ENCODE data around the gene CACNA2D1.

The CACNA2D1 gene

DNA sequence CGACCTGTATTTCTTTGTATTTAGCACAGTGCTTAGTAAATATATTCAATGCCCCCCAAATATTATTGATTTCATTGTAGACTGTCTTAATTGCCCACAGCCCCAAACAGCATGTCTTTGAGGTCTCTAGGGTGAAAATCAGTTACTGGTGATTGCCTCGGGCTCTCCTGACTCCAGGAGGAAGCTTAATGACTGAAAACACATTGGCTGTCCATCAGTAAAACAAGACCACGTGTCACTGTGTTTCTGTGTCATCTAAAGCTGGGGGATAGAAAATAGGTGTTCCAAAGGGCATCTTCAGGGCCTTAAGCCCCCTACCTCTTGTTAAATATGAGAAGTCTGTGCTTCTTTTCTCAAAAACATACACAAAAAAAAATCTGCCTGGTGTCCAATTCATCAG lies 67.9 kb downstream of the CACNA2D1 start:
- TF ChIP-seq, protein P1, sequence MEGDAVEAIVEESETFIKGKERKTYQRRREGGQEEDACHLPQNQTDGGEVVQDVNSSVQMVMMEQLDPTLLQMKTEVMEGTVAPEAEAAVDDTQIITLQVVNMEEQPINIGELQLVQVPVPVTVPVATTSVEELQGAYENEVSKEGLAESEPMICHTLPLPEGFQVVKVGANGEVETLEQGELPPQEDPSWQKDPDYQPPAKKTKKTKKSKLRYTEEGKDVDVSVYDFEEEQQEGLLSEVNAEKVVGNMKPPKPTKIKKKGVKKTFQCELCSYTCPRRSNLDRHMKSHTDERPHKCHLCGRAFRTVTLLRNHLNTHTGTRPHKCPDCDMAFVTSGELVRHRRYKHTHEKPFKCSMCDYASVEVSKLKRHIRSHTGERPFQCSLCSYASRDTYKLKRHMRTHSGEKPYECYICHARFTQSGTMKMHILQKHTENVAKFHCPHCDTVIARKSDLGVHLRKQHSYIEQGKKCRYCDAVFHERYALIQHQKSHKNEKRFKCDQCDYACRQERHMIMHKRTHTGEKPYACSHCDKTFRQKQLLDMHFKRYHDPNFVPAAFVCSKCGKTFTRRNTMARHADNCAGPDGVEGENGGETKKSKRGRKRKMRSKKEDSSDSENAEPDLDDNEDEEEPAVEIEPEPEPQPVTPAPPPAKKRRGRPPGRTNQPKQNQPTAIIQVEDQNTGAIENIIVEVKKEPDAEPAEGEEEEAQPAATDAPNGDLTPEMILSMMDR (IDR thresholded peaks at IDR 0.05; ENCODE audit: borderline replicate concordance, control extremely low read depth, extremely low read depth, insufficient read depth, missing control alignments), result no peak
- DNase-seq (ENCODE audit: low spot score), result no peak
- in situ Hi-C loops (cut with MboI; ENCODE audit: low sequenced_read_pairs, unreplicated experiment), result no loop called here

- in situ Hi-C loops (cut with MboI; ENCODE audit: low sequenced_read_pairs, unreplicated experiment), result no loop called here
- no peak for DNase-seq (ENCODE audit: low spot score)
- TF ChIP-seq, protein P1 (IDR thresholded peaks at IDR 0.05; ENCODE audit: borderline replicate concordance, control extremely low read depth, extremely low read depth, insufficient read depth, missing control alignments), result no peak
Observed at GRCh38 chr7:82375129-82375528, 68.4 kb downstream of the CACNA2D1 start.

GRCh38 chr7:82373926-82374635 lies 69.5 kb downstream of the CACNA2D1 start:
- in situ Hi-C loops (cut with MboI; ENCODE audit: low sequenced_read_pairs, unreplicated experiment), result no loop called here
- no peak for DNase-seq (ENCODE audit: low spot score)
- TF ChIP-seq, protein P1 (IDR thresholded peaks at IDR 0.05; ENCODE audit: borderline replicate concordance, control extremely low read depth, extremely low read depth, insufficient read depth, missing control alignments), result no peak

DNA sequence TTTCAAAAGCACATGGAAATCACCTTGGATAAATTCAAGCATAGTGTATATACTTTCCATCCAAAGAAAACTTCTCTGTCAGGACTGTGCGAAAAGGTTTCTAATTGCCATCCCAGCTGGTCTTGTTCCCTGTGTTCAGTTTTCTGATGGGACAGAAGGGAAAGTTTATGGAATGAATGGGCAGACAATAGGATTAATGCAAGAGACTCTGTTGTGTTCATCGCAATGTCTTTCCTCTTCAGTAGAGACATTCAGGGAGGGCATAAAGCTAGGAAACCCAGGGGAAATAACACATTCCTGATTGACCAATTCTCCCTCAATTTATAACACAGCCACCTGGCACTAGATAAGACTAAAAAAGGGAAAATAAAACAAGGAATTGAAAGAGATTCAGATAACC lies 78.9 kb downstream of the CACNA2D1 start:
- in situ Hi-C loops (cut with MboI; ENCODE audit: low sequenced_read_pairs, unreplicated experiment), result no loop called here
- TF ChIP-seq, protein P1 (IDR thresholded peaks at IDR 0.05; ENCODE audit: borderline replicate concordance, control extremely low read depth, extremely low read depth, insufficient read depth, missing control alignments), result no peak

DNA sequence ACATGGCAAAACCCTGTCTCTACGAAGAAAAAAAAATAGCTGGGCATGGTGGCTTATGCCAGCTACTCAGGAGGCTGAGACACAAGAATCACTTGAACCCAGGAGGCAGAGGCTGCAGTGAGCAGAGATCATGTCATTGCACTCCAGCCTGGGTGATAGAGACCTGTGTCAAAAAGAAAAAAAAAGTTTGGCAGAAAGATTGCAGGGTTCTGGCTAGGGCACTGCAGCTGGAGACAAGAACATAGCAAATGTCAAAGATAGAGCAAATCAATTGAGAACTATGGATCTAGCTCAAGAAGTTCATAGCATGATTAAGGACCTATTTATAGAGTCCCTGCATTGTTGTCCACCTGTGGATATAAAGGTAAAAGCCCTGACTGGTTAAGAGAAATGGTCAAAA lies 79.5 kb downstream of the CACNA2D1 start:
- DNase-seq (ENCODE audit: low spot score), result no peak
- TF ChIP-seq, protein P1 (IDR thresholded peaks at IDR 0.05; ENCODE audit: borderline replicate concordance, control extremely low read depth, extremely low read depth, insufficient read depth, missing control alignments), result no peak
- in situ Hi-C loops (cut with MboI; ENCODE audit: low sequenced_read_pairs, unreplicated experiment), result no loop called here

More for the DNA sequence above, 78.9 kb downstream of the CACNA2D1 start:
- DNase-seq (ENCODE audit: low spot score), result no peak

DNA sequence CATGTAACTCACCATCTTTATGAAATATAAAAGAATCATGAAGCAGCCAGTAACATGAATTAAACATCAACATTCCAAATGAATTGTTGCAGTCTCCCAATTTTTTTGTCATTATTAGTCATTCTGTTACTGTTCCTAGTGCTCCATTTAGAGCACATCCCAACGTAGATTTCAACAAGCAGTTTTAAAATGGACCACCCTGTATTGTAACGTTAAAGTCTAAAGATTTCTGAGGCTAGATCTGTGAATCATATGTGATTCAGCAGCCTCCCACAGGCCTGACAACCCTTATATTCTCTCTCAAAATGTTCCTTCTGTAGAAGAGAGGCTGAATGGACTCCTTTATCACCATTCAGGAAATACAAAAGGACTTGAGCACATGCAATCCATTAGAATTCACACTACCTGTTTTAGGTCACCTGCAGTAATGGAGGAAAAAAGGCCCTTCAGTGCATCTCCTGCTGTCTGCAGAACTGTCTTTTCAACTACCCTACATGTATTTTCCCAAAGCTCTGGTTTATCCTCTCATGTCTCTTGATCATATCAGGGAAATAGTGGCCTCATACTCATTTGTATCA lies 81.4 kb downstream of the CACNA2D1 start:
- TF ChIP-seq, protein P1 (IDR thresholded peaks at IDR 0.05; ENCODE audit: borderline replicate concordance, control extremely low read depth, extremely low read depth, insufficient read depth, missing control alignments), result no peak
- no peak for DNase-seq (ENCODE audit: low spot score)
- in situ Hi-C loops (cut with MboI; ENCODE audit: low sequenced_read_pairs, unreplicated experiment), result no loop called here

All from GM13976 (cell line).